Subcutaneous abdominal adipose tissue (tissue), 5 donors: ENCODE measurements around the gene SETD9.

Experiments
- H3K27ac ChIP-seq: one replicate; pipeline ENCODE4 v1.7.0; 2013; ENCODE audit warnings: low read depth, mild to moderate bottlenecking, inconsistent platforms, low read length, moderate library complexity
- H3K27me3 ChIP-seq, 5 donors: one replicate each; pipeline ENCODE4 v1.7.0; 2013; ENCODE audit warnings: low read length in 5 of 5, inconsistent platforms in 1 of 5; ENCODE audit not compliant: control insufficient read depth in 5 of 5, insufficient read depth in 4 of 5
- H3K36me3 ChIP-seq, 5 donors: one replicate each; pipeline ENCODE4 v1.7.0; 2013; ENCODE audit warnings: low read length in 5 of 5; ENCODE audit not compliant: control insufficient read depth in 5 of 5, insufficient read depth in 5 of 5
- H3K4me1 ChIP-seq, 5 donors: one replicate each; pipeline ENCODE4 v1.7.0; 2013; ENCODE audit warnings: low read length in 5 of 5, mild to moderate bottlenecking in 3 of 5, moderate library complexity in 1 of 5; ENCODE audit not compliant: control insufficient read depth in 5 of 5, insufficient read depth in 5 of 5
- H3K4me3 ChIP-seq, 5 donors: one replicate each; pipeline ENCODE4 v1.7.0; 2013; ENCODE audit warnings: low read length in 5 of 5, low read depth in 1 of 5
- H3K9ac ChIP-seq, 5 donors: one replicate each; pipeline ENCODE4 v1.7.0; 2013; ENCODE audit warnings: low read length in 5 of 5, mild to moderate bottlenecking in 4 of 5, moderate library complexity in 3 of 5
- H3K9me3 ChIP-seq, 5 donors: one replicate each; pipeline ENCODE4 v1.7.0; 2013; ENCODE audit warnings: low read length in 5 of 5; ENCODE audit not compliant: control insufficient read depth in 5 of 5
- donor health status: healthy.
- donor health status: healthy.
- donor health status: healthy.
- donor health status: healthy.
- donor health status: healthy.

SETD9 gene

GRCh38 chr5:56909294-56910209 is at the start of gene SETD9:
TSS of gene SETD9 (plus strand) at chr5:56909596. CDS start at chr5:56909646, 50 bp downstream.
- H3K9me3 ChIP-seq, result no peaks in the 10 kb centered on the region
- H3K4me1 ChIP-seq, result peaks cover 0 to 17% (median 13%) of the 10 kb centered on the region in 5 donors
- peak within 1 kb of the TSS; percentile 76 to 98 (median 89) for H3K4me3 ChIP-seq
- H3K36me3 ChIP-seq, result peaks cover 0 to 3% (median 0%) of the 10 kb centered on the region in 5 donors
- H3K9ac ChIP-seq, result peak within 1 kb of the TSS; percentile 78 to 94 (median 88)
- H3K27me3 ChIP-seq, result peaks cover 0 to 1% (median 0%) of the 10 kb centered on the region in 5 donors
- peak within 1 kb of the TSS; percentile 95 for H3K27ac ChIP-seq

GRCh38 chr5:56861893-56862485 is 47.4 kb upstream of the SETD9 start:
- Histone ChIP-seq H3K9me3 (no peaks in the 10 kb centered on the region), H3K4me1 (peaks cover 0 to 4% (median 0%) of the 10 kb centered on the region in 5 donors), H3K27ac (no peak overlapping the region), H3K36me3 (peaks cover 24 to 43% (median 29%) of the 10 kb centered on the region in 5 donors), H3K27me3 (no peaks in the 10 kb centered on the region), H3K4me3 (no peak overlapping the region), H3K9ac (no peak overlapping the region)

- peaks cover 0 to 4% (median 0%) of the 10 kb centered on the region in 5 donors for H3K4me1 ChIP-seq
- H3K27ac ChIP-seq, result no peak overlapping the region
- no peak overlapping the region for H3K4me3 ChIP-seq
- no peak overlapping the region for H3K9ac ChIP-seq
- H3K36me3 ChIP-seq, result peaks cover 22 to 41% (median 30%) of the 10 kb centered on the region in 5 donors
- no peaks in the 10 kb centered on the region for H3K27me3 ChIP-seq
- no peaks in the 10 kb centered on the region for H3K9me3 ChIP-seq
These were observed 46.5 kb upstream of the SETD9 start for GRCh38 chr5:56862909-56863308.

GRCh38 chr5:56871777-56872176 is 37.6 kb upstream of the SETD9 start:
- no peak overlapping the region for H3K27ac ChIP-seq
- no peak overlapping the region for H3K9ac ChIP-seq
- H3K27me3 ChIP-seq, result no peaks in the 10 kb centered on the region
- no peaks in the 10 kb centered on the region for H3K9me3 ChIP-seq
- no peak overlapping the region for H3K4me3 ChIP-seq
- H3K4me1 ChIP-seq, result peaks cover 0 to 4% (median 0%) of the 10 kb centered on the region in 5 donors
- H3K36me3 ChIP-seq, result peaks cover 40 to 54% (median 46%) of the 10 kb centered on the region in 5 donors

GRCh38 chr5:56873056-56873455 is 36.3 kb upstream of the SETD9 start:
- Histone ChIP-seq H3K9ac (no peak overlapping the region), H3K27me3 (no peaks in the 10 kb centered on the region)

GRCh38 chr5:56876327-56876726 is 33.1 kb upstream of the SETD9 start:
- Histone ChIP-seq H3K27me3 (no peaks in the 10 kb centered on the region), H3K4me3 (no peak overlapping the region), H3K9me3 (no peaks in the 10 kb centered on the region), H3K27ac (no peak overlapping the region), H3K9ac (no peak overlapping the region), H3K4me1 (peaks cover 0 to 4% (median 0%) of the 10 kb centered on the region in 5 donors), H3K36me3 (peaks cover 61 to 71% (median 64%) of the 10 kb centered on the region in 5 donors)

More at GRCh38 chr5:56873056-56873455, 36.3 kb upstream of the SETD9 start:
- Histone ChIP-seq H3K9me3 (no peaks in the 10 kb centered on the region), H3K4me1 (peaks cover 0 to 4% (median 0%) of the 10 kb centered on the region in 5 donors), H3K27ac (no peak overlapping the region), H3K36me3 (peaks cover 46 to 60% (median 51%) of the 10 kb centered on the region in 5 donors), H3K4me3 (no peak overlapping the region)

GRCh38 chr5:56881571-56881970 is 27.8 kb upstream of the SETD9 start:
- no peak overlapping the region for H3K9ac ChIP-seq
- H3K4me1 ChIP-seq, result no peaks in the 10 kb centered on the region
- H3K36me3 ChIP-seq, result peaks cover 67 to 87% (median 74%) of the 10 kb centered on the region in 5 donors
- no peaks in the 10 kb centered on the region for H3K9me3 ChIP-seq
- no peak overlapping the region for H3K27ac ChIP-seq
- no peak overlapping the region for H3K4me3 ChIP-seq
- H3K27me3 ChIP-seq, result no peaks in the 10 kb centered on the region

- no peak overlapping the region for H3K9ac ChIP-seq
- H3K36me3 ChIP-seq, result peaks cover 26 to 50% (median 29%) of the 10 kb centered on the region in 5 donors
- no peak overlapping the region for H3K4me3 ChIP-seq
- no peak overlapping the region for H3K27ac ChIP-seq
- no peaks in the 10 kb centered on the region for H3K4me1 ChIP-seq
- no peaks in the 10 kb centered on the region for H3K27me3 ChIP-seq
- H3K9me3 ChIP-seq, result no peaks in the 10 kb centered on the region
These were observed 16.0 kb upstream of the SETD9 start for GRCh38 chr5:56893251-56893951.

- Histone ChIP-seq H3K4me1 (no peaks in the 10 kb centered on the region), H3K9me3 (no peaks in the 10 kb centered on the region), H3K36me3 (peaks cover 12 to 25% (median 15%) of the 10 kb centered on the region in 5 donors), H3K9ac (no peak overlapping the region), H3K27me3 (no peaks in the 10 kb centered on the region), H3K4me3 (no peak overlapping the region), H3K27ac (no peak overlapping the region)
These were observed 12.6 kb upstream of the SETD9 start for GRCh38 chr5:56896763-56897162.
